Measurements from ENCODE around the gene PIGQ.

PIGQ gene

DNA sequence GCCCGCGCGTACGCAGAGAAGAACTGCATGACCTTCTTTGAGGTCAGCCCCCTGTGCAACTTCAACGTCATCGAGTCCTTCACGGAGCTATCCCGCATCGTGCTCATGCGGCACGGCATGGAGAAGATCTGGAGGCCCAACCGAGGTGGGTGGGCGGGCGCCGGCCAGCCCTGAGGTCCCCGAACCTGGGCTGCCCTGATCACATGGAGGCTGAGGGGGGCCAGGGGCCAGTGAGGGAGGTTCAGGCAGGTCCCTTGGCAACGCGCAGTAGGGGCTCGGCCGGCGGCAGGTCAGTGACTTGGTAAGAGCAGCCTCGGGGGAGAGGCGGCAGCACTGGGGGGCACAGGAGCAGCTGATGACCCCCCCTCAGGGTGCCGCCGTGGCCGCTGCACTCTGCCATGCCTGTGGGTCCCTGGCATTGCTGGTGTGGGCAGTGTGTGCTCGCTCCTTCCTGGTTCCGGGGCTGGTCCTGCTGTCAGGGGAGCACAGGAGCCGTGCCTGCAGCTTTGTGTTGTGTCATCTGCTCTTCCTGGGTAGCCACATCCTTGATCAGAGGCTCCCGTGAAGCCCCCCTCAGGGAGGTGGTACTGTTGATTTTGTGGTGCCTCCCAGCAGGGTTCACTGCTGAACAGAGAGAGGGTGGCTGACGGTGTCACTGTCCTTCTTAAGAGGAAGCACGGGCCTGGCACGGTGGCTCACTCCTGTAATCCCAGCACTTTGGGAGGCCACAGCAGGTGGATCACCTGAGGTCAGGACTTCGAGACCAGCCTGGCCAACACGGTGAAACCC, 56.4 kb downstream of the PIGQ start:
- Mint-ChIP-seq H3K36me3 (ENCODE audit: low read depth) (peaks cover 11% of the 10 kb centered on the region), H3K4me1 (peaks cover 78% of the 10 kb centered on the region), H3K9me3 (no peaks in the 10 kb centered on the region), H3K27ac (peak overlapping the region; percentile 77), H3K27me3 (ENCODE audit: low read depth, poor library complexity) (peaks cover 3% of the 10 kb centered on the region), H3K4me3 (no peak overlapping the region)
- DNase-seq: no peak
- TF ChIP-seq, protein P1, sequence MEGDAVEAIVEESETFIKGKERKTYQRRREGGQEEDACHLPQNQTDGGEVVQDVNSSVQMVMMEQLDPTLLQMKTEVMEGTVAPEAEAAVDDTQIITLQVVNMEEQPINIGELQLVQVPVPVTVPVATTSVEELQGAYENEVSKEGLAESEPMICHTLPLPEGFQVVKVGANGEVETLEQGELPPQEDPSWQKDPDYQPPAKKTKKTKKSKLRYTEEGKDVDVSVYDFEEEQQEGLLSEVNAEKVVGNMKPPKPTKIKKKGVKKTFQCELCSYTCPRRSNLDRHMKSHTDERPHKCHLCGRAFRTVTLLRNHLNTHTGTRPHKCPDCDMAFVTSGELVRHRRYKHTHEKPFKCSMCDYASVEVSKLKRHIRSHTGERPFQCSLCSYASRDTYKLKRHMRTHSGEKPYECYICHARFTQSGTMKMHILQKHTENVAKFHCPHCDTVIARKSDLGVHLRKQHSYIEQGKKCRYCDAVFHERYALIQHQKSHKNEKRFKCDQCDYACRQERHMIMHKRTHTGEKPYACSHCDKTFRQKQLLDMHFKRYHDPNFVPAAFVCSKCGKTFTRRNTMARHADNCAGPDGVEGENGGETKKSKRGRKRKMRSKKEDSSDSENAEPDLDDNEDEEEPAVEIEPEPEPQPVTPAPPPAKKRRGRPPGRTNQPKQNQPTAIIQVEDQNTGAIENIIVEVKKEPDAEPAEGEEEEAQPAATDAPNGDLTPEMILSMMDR (IDR thresholded peaks at IDR 0.05): no peak

DNA sequence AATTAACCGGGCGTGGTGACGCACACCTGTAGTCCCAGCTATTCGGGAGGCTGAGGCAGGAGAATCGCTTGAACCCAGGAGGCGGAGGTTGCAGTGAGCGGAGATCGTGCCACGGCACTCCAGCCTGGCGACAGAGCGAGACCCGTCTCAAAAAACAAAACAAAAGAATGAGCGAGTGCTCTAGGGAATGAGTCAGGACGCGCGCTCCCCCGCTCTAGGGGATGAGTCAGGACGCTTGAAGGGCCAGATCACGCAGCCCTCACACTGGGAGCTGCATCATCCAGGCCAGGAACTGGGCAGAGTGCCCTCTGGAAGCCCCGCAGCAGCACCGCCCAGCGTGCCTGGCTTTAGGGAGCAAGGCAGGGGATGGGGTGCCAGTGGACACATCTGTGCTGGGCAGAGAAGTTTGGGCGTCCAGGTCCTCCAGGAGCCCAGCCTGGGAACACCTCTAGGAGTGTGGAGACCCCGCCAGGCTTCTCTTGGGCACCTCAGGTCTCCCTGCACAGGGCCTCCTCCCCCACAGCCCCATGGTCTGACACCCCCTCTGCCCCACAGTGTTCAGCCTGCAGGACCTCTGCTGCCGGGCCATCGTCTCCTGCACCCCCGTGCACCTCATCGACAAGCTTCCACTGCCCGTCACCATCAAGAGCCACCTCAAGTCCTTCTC, 57.2 kb downstream of the PIGQ start:
- DNase-seq: no peak
- no peaks in the 10 kb centered on the region for H3K9me3 Mint-ChIP-seq
- peaks cover 11% of the 10 kb centered on the region for H3K36me3 Mint-ChIP-seq (ENCODE audit: low read depth)
- peaks cover 3% of the 10 kb centered on the region for H3K27me3 Mint-ChIP-seq (ENCODE audit: low read depth, poor library complexity)
- peak overlapping the region; percentile 77 for H3K27ac Mint-ChIP-seq
- no peak overlapping the region for H3K4me3 Mint-ChIP-seq
- TF ChIP-seq, protein P1 (IDR thresholded peaks at IDR 0.05): no peak
- H3K4me1 Mint-ChIP-seq: peaks cover 70% of the 10 kb centered on the region

DNA sequence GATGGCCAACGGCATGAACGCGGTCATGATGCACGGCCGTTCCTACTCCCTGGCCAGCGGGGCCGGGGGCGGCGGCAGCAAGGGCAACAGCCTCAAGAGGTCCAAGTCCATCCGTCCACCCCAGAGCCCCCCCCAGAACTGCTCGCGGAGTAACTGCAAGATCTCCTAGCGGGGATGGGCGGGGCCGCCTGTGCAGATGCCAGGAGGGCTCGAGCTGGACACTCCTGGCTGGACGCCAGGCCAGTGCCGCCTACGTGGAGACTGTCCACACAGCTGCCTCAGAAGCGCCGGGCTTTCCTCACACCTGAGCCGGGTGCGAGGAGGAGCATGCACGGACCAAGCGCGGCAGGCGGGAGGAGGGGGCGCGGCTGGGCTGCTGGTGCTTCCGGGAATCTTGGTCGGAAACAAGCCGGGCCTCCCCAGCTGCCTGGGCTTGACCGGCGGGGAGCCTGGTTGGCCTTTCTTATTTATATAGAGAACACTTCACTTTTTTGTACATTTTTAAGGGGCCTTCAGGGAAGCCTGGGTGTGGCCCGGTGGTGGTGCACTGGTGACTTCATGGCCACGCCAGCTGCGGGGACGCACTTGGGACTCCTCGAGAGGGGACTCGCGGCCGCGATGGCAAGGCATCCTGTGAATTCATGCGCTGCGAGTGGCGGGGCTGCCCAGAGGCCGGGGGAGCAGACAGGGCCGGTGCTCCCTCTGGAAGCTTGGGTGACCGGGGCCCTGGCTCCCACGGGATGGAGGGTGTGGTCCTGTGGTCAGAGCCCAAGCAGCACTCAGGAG, 57.9 kb downstream of the PIGQ start:
- Mint-ChIP-seq H3K4me1 (peaks cover 63% of the 10 kb centered on the region), H3K27ac (peak overlapping the region; percentile 64), H3K9me3 (no peaks in the 10 kb centered on the region), H3K27me3 (ENCODE audit: low read depth, poor library complexity) (peaks cover 3% of the 10 kb centered on the region), H3K4me3 (peak overlapping the region; percentile 54), H3K36me3 (ENCODE audit: low read depth) (peaks cover 11% of the 10 kb centered on the region)
- TF ChIP-seq, protein P1 (IDR thresholded peaks at IDR 0.05): no peak
- no peak for DNase-seq

DNA sequence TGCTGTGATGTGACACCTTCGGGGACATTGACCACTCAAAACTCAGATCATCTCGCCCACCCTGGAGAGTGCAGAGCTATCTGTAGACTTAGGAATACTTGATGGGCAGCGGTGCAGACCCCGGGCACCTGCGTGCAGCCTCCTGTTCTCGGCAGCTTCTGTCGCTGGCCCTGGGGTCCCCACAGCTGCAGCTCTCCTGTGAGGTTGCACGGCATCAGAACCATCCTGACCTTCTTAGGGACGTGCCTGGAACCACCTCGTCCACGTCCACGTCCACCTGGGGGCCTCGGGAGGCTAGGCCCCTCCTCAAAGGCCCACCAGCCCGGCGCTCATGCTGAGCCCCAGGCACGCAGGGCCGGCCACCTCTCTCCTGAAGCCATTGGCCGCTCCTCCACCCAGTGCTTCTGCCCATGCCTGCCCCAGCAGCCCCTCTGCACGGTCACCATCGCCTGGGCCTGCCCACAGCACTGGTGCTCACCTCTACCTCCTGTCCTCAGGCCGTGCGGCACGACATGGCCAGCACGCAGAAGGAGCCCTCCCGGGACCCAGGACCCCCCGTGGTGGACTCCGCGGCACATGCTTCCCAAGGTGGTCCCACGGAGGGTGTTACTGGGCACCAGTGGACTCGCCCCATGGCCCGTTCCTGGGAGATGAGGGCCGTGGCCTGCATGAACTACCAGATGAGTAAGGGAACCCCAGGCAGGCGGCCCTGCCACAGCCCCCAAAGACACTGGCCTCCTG, 58.7 kb downstream of the PIGQ start:
- TF ChIP-seq, protein P1 (IDR thresholded peaks at IDR 0.05): no peak
- DNase-seq: no peak
- Mint-ChIP-seq H3K4me1 (peaks cover 56% of the 10 kb centered on the region), H3K27me3 (ENCODE audit: low read depth, poor library complexity) (peaks cover 3% of the 10 kb centered on the region), H3K36me3 (ENCODE audit: low read depth) (peaks cover 11% of the 10 kb centered on the region), H3K4me3 (peak overlapping the region; percentile 79), H3K27ac (peak overlapping the region; percentile 99), H3K9me3 (no peaks in the 10 kb centered on the region)

DNA sequence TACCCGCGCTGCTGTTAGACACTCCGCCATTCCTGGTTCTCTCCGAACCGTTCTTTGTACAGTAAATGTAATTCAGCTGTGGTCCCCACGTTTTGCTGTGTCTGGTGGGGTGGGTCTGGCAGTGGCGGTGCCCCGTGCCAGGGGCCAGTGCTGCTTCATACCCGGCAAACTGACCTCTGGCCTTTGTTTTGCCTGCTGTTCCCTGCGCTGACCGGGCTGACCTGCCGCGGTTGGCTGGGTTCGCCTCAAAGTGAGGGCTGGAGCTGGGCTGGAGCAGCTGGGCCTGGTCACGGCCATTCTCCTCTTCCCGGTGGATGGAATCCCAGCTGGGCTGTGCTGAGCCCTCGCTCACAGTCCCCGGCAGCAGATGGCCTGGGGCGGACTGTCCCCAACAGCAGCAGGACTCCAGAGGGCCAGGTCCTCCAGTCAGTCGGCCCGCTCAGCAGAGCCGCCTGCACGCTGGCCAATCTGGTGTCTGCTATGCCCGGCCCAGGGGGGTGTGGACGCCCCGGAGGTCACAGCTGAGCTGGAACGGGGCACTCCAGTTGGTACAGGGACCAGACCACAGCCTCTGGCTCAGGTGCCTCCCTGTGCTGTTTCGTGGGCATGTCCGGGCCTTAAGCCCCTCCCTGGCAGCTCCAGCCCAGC, 59.5 kb downstream of the PIGQ start:
- Mint-ChIP-seq H3K27ac (peak overlapping the region; percentile 99), H3K9me3 (no peaks in the 10 kb centered on the region), H3K27me3 (ENCODE audit: low read depth, poor library complexity) (peaks cover 3% of the 10 kb centered on the region), H3K4me3 (peak overlapping the region; percentile 79), H3K36me3 (ENCODE audit: low read depth) (peaks cover 11% of the 10 kb centered on the region), H3K4me1 (peaks cover 56% of the 10 kb centered on the region)
- peak; percentile 71 for DNase-seq
- TF ChIP-seq, protein P1 (IDR thresholded peaks at IDR 0.05): no peak
